Trophoblast cell (in vitro differentiated cells and primary cell): ENCODE measurements around the gene FOXF1.

Source experiments
- DNase-seq, 2 donors: peaks; one replicate each; pipeline ENCODE4 v3.0.0-alpha.2; 2016
- H2AFZ ChIP-seq: 2 replicates; pipeline ENCODE4 v1.6.1; 2013; ENCODE audit warnings: low read length, moderate library complexity, mild to moderate bottlenecking; ENCODE audit not compliant: insufficient read depth, poor library complexity
- H2AK5ac ChIP-seq: 2 replicates; pipeline ENCODE4 v1.6.1; 2013; ENCODE audit warnings: mild to moderate bottlenecking, low read length
- H2BK120ac ChIP-seq: 2 replicates; pipeline ENCODE4 v1.6.1; 2013; ENCODE audit warnings: low read length, mild to moderate bottlenecking, moderate library complexity; ENCODE audit not compliant: insufficient read depth, poor library complexity
- H2BK12ac ChIP-seq: 2 replicates; pipeline ENCODE4 v1.6.1; 2013; ENCODE audit warnings: mild to moderate bottlenecking, low read length, moderate library complexity
- H2BK5ac ChIP-seq: 2 replicates; pipeline ENCODE4 v1.6.1; 2013; ENCODE audit warnings: low read length, low read depth, moderate library complexity, mild to moderate bottlenecking; ENCODE audit not compliant: poor library complexity
- H3K14ac ChIP-seq: 2 replicates; pipeline ENCODE4 v1.6.1; 2013; ENCODE audit warnings: mild to moderate bottlenecking, low read length
- H3K18ac ChIP-seq: 2 replicates; pipeline ENCODE4 v1.6.1; 2013; ENCODE audit warnings: mild to moderate bottlenecking, low read length
- H3K23ac ChIP-seq: 2 replicates; pipeline ENCODE4 v1.6.1; 2013; ENCODE audit warnings: low read length
- H3K27ac ChIP-seq: 2 replicates; pipeline ENCODE4 v1.5.1; 2013; ENCODE audit warnings: low read depth, mild to moderate bottlenecking, inconsistent platforms, low read length, moderate library complexity
- H3K27me3 ChIP-seq: 2 replicates; pipeline ENCODE4 v1.6.1; 2013; ENCODE audit warnings: inconsistent platforms, mild to moderate bottlenecking, low read length, moderate library complexity; ENCODE audit not compliant: insufficient read depth
- H3K36me3 ChIP-seq, 2 experiments: 1 replicate in 1 of 2; 2 replicates in 1 of 2; pipeline ENCODE4 v1.6.1; 2013; ENCODE audit warnings: low read length in 2 of 2, mild to moderate bottlenecking in 2 of 2, moderate library complexity in 1 of 2; ENCODE audit not compliant: insufficient read depth in 2 of 2, control insufficient read depth in 1 of 2
- H3K4ac ChIP-seq: 2 replicates; pipeline ENCODE4 v1.6.1; 2013; ENCODE audit warnings: low read depth, mild to moderate bottlenecking, low read length, moderate library complexity
- H3K4me1 ChIP-seq, 2 experiments: 1 replicate in 1 of 2; 2 replicates in 1 of 2; pipeline ENCODE4 v1.6.1; 2013; ENCODE audit warnings: low read length in 2 of 2, mild to moderate bottlenecking in 2 of 2, moderate library complexity in 1 of 2; ENCODE audit not compliant: insufficient read depth in 2 of 2, control insufficient read depth in 1 of 2
- H3K4me2 ChIP-seq: 2 replicates; pipeline ENCODE4 v1.6.1; 2013; ENCODE audit warnings: inconsistent platforms, mild to moderate bottlenecking, low read length, moderate library complexity
- H3K4me3 ChIP-seq: 2 replicates; pipeline ENCODE4 v1.5.1; 2013; ENCODE audit warnings: mild to moderate bottlenecking, low read depth, low read length, inconsistent platforms
- H3K79me1 ChIP-seq: one replicate; pipeline ENCODE4 v1.6.1; 2013; ENCODE audit warnings: low read length
- H3K79me2 ChIP-seq: 2 replicates; pipeline ENCODE4 v1.6.1; 2013; ENCODE audit warnings: low read length, mild to moderate bottlenecking; ENCODE audit not compliant: control insufficient read depth, insufficient read depth, poor library complexity
- H3K9ac ChIP-seq: 2 replicates; pipeline ENCODE4 v1.6.1; 2013; ENCODE audit warnings: mild to moderate bottlenecking, low read length
- H3K9me3 ChIP-seq: 2 replicates; pipeline ENCODE4 v1.6.1; 2013; ENCODE audit warnings: low read depth, mild to moderate bottlenecking, control low read depth, inconsistent platforms, low read length; ENCODE audit not compliant: insufficient read depth
- H4K12ac ChIP-seq: 2 replicates; pipeline ENCODE4 v1.6.1; 2013; ENCODE audit warnings: low read depth, mild to moderate bottlenecking, low read length, moderate library complexity
- H4K8ac ChIP-seq: 2 replicates; pipeline ENCODE4 v1.6.1; 2013; ENCODE audit warnings: low read depth, mild to moderate bottlenecking, low read length, moderate library complexity
- H4K91ac ChIP-seq: one replicate; pipeline ENCODE4 v1.6.1; 2013; ENCODE audit warnings: low read depth, mild to moderate bottlenecking, low read length, moderate library complexity
- WGBS: extraction: QIAGEN DNeasy Blood & Tissue Kit; methylation state at CpG from one replicate; pipeline ENCODE4 v1.1.7; 2013; ENCODE audit warnings: missing lambda C conversion rate; ENCODE audit not compliant: insufficient read length, insufficient coverage; ENCODE audit errors: extremely low coverage; 5-methylcytosine and 5-hydroxymethylcytosine counted together

Gene FOXF1

GRCh38 chr16:86533076-86533475, 22.7 kb downstream of the FOXF1 start:
- Histone ChIP-seq H3K79me1 (no peaks in the 10 kb centered on the region), H3K4ac (no peak overlapping the region), H2AK5ac (no peak overlapping the region), H2AFZ (no peak overlapping the region), H3K9me3 (peaks cover 3% of the 10 kb centered on the region), H2BK12ac (no peak overlapping the region), H4K8ac (no peak overlapping the region), H3K4me1 (no peaks in the 10 kb centered on the region), H3K18ac (no peak overlapping the region), H3K23ac (no peak overlapping the region), H2BK5ac (no peak overlapping the region), H3K79me2 (no peaks in the 10 kb centered on the region), H3K36me3 (peaks cover 12 to 15% of the 10 kb centered on the region in 2 experiments), H3K4me3 (no peak overlapping the region), H3K27me3 (no peaks in the 10 kb centered on the region), H3K27ac (no peak overlapping the region), H4K91ac (no peak overlapping the region), H3K9ac (no peak overlapping the region), H4K12ac (no peak overlapping the region), H3K4me2 (no peak overlapping the region), H3K14ac (no peak overlapping the region), H2BK120ac (no peak overlapping the region)
- no CpG with 5 or more reads among the region's 8 CpGs for WGBS
- DNase-seq, result no peak

DNA sequence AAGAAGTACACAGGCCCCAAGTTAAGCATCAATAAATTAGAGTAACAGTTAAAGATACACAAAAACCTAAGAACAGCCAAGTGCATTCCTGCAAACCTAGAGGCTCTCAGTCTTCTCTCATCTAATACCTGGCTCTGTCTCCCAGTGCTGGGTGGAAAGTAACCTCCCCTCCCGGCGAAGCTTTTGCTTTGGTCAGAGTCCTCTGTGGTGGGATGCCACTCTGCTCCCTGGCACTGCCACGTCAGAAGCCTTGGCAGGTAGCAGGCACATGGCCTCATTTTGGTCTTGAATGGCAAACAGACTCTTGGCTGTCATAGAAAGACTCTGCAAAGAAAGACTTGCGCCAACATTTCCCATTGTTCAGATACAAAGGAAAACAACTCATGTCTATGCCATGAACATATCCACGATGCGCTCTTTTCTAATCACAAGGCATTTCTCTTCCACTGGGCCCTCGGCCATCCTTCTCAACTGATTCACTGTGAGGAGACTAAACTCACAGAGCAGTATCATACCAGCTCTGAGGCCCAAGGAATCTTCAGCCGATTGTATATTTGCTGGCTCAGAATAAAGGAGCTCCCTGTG, 23.5 kb downstream of the FOXF1 start:
- no peaks in the 10 kb centered on the region for H3K79me1 ChIP-seq
- H3K79me2 ChIP-seq, result no peaks in the 10 kb centered on the region
- H3K9me3 ChIP-seq, result no peaks in the 10 kb centered on the region
- H3K4me3 ChIP-seq, result no peak overlapping the region
- no CpG with 5 or more reads among the region's 8 CpGs for WGBS
- H4K91ac ChIP-seq, result no peak overlapping the region
- no peak overlapping the region for H3K18ac ChIP-seq
- H3K27me3 ChIP-seq, result no peaks in the 10 kb centered on the region
- H4K12ac ChIP-seq, result no peak overlapping the region
- H2AK5ac ChIP-seq, result no peak overlapping the region
- DNase-seq, result no peak
- no peak overlapping the region for H2BK12ac ChIP-seq
- H3K4me2 ChIP-seq, result no peak overlapping the region
- H2AFZ ChIP-seq, result no peak overlapping the region
- no peaks in the 10 kb centered on the region for H3K4me1 ChIP-seq
- H2BK120ac ChIP-seq, result no peak overlapping the region
- H3K9ac ChIP-seq, result no peak overlapping the region
- no peak overlapping the region for H3K23ac ChIP-seq
- H3K36me3 ChIP-seq, result peaks cover 20 to 23% of the 10 kb centered on the region in 2 experiments
- H3K4ac ChIP-seq, result no peak overlapping the region
- H3K14ac ChIP-seq, result no peak overlapping the region
- no peak overlapping the region for H2BK5ac ChIP-seq
- no peak overlapping the region for H3K27ac ChIP-seq
- no peak overlapping the region for H4K8ac ChIP-seq

DNA sequence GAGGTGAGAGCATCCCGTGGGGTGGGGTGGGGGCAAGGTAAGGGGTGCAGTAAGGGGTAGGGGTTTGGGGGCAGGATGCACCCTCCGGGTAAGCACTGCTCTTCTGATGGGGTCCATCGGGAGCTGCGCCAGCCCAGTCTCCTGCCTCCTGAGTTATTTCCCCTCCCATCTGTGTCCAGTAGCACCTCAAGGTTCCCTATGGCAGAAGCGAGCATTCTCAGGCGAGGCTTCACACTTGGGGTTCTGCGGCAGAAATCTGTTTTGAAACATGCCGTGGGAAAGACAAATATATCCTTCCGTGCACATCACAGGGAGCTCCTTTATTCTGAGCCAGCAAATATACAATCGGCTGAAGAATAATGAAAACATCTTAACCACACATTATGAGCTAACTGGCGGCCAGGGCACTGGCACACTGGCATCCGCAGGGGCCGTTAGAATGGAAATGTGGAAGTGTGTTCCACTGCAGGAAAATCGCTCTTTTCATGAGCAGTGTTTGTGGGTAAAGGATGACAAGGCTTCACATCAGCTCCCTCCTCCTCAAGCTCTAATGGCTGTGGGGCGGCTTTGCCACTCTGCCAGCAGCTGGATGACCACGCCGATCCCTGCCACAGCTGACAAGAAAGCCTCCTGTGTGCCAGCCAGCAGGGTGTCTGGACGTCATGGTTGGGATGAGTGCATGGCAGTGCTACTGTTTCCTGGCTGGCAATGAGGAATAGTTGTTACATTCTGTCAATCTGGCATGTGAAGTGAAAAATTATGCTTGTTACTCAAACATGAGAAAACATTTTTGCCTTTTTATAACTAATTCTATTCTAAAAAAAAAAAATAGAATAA, 24.7 kb downstream of the FOXF1 start:
- no CpG with 5 or more reads among the region's 18 CpGs for WGBS

GRCh38 chr16:86536621-86537020, 26.3 kb downstream of the FOXF1 start:
- Histone ChIP-seq H3K27me3 (no peaks in the 10 kb centered on the region), H3K4me1 (no peaks in the 10 kb centered on the region), H2AFZ (no peak overlapping the region), H2BK5ac (no peak overlapping the region), H2BK12ac (no peak overlapping the region), H3K18ac (no peak overlapping the region), H3K9ac (no peak overlapping the region), H3K27ac (no peak overlapping the region), H4K8ac (no peak overlapping the region), H3K23ac (no peak overlapping the region), H3K36me3 (peaks cover 30 to 39% of the 10 kb centered on the region in 2 experiments), H3K14ac (no peak overlapping the region), H3K79me1 (no peaks in the 10 kb centered on the region), H4K12ac (no peak overlapping the region), H3K4me3 (no peak overlapping the region), H2AK5ac (no peak overlapping the region), H3K79me2 (no peaks in the 10 kb centered on the region), H3K9me3 (no peaks in the 10 kb centered on the region), H4K91ac (no peak overlapping the region), H3K4ac (no peak overlapping the region), H3K4me2 (no peak overlapping the region), H2BK120ac (no peak overlapping the region)
- no CpG with 5 or more reads among the region's 17 CpGs for WGBS
- DNase-seq, result no peak

More for the DNA sequence above, 24.7 kb downstream of the FOXF1 start:
- no peaks in the 10 kb centered on the region for H3K27me3 ChIP-seq
- DNase-seq, result no peak
- no peak overlapping the region for H2AFZ ChIP-seq
- H3K14ac ChIP-seq, result no peak overlapping the region
- H3K36me3 ChIP-seq, result peaks cover 25 to 30% of the 10 kb centered on the region in 2 experiments
- no peak overlapping the region for H2BK12ac ChIP-seq
- H3K4me3 ChIP-seq, result no peak overlapping the region
- no peak overlapping the region for H2AK5ac ChIP-seq
- H2BK120ac ChIP-seq, result no peak overlapping the region
- H3K9me3 ChIP-seq, result no peaks in the 10 kb centered on the region
- H4K91ac ChIP-seq, result no peak overlapping the region
- H2BK5ac ChIP-seq, result no peak overlapping the region
- H4K12ac ChIP-seq, result no peak overlapping the region
- H4K8ac ChIP-seq, result no peak overlapping the region
- no peak overlapping the region for H3K4me2 ChIP-seq
- H3K23ac ChIP-seq, result no peak overlapping the region
- no peak overlapping the region for H3K27ac ChIP-seq
- H3K18ac ChIP-seq, result no peak overlapping the region
- no peaks in the 10 kb centered on the region for H3K4me1 ChIP-seq
- H3K9ac ChIP-seq, result no peak overlapping the region
- H3K79me1 ChIP-seq, result no peaks in the 10 kb centered on the region
- H3K79me2 ChIP-seq, result no peaks in the 10 kb centered on the region
- H3K4ac ChIP-seq, result no peak overlapping the region
